Measurements from ENCODE around the gene XG.

The XG gene

DNA sequence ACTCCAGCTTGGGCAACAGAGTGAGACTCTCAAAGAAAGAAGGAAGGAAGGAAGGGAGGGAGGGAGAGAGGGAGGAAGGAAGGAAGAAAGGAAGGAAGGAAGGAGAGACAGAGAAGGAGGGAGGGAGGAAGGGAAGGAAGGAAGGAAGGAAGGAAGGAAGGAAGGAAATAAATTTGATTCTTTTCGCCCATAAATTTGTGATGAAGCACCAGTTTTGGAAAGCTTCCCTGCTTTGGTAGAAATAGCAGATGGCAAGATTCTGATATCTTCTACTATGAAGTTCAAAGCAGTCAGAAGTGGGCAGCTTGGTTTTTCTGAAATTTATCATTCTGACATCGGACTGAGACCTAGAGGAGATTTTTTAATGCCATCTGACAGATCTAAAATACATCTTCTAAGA lies 65.2 kb downstream of the XG start:
- H3K27ac ChIP-seq, result no peak overlapping the region
- H3K4me3 ChIP-seq, result no peak overlapping the region
- no peak for TF ChIP-seq Cebpa-rat (IDR thresholded peaks at IDR 0.05)
- H3K9ac ChIP-seq, result no peak overlapping the region
- no peaks in the 10 kb centered on the region for H3K9me3 ChIP-seq
- no peak overlapping the region for H3K4me2 ChIP-seq
- peaks cover 10% of the 10 kb centered on the region for H3K4me1 ChIP-seq
- no peaks in the 10 kb centered on the region for H4K20me1 ChIP-seq
- no peaks in the 10 kb centered on the region for H3K36me3 ChIP-seq
- no peaks in the 10 kb centered on the region for H3K27me3 ChIP-seq

DNA sequence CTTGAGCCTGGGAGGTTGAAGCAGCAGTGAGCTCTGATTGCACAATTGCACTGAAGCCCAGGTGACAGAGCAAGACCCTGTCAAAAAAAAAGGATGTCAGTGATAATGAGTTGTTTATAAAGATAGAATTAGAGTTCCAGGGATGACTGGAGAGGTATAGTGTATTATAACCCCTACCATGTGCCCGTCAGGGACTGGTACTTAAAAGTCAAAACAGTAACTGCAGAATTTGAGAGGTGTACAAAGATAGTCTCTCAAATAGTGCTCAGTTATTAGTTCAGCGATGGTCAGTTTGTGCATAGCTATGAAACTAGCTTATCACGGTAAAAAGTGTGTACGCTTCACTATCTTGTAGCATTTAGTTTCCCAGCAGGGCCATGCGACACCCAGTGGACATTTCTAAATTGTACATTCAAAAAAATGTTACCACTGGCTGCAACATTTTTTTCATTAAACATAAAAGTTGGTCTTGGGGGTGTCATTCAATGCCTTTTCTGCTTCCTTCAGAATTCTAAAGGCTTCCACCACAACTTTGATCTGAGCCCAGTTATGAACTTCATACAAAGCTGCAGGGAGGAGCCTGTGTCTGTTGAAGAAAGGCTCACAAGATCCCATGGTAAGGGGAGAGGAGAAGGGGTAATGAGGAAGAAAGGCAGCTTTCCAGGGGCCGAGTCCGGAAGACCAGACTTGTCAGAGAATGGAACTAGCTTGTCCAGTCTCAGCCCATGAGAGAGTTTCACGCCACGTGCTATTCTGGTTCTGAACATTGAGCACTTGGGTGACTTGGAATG lies 67.7 kb downstream of the XG start:
- H3K4me1 ChIP-seq, result 0 out of 2 replicates have a peak, but pooled peaks cover 3% of the 10 kb centered on the region
- no peaks in the 10 kb centered on the region for H3K36me3 ChIP-seq
- H3K4me2 ChIP-seq, result no peak overlapping the region
- no peak overlapping the region for H3K9ac ChIP-seq
- H3K9me3 ChIP-seq, result no peaks in the 10 kb centered on the region
- no peaks in the 10 kb centered on the region for H3K27me3 ChIP-seq
- H3K4me3 ChIP-seq, result no peak overlapping the region
- no peak for TF ChIP-seq Cebpa-rat (IDR thresholded peaks at IDR 0.05)
- H3K27ac ChIP-seq, result no peak overlapping the region
- no peaks in the 10 kb centered on the region for H4K20me1 ChIP-seq

- no peak for TF ChIP-seq Cebpa-rat (IDR thresholded peaks at IDR 0.05)
- Histone ChIP-seq H3K36me3 (no peaks in the 10 kb centered on the region), H3K27me3 (no peaks in the 10 kb centered on the region), H3K4me2 (no peak overlapping the region), H3K4me1 (0 out of 2 replicates have a peak, but pooled peaks cover 3% of the 10 kb centered on the region), H3K27ac (no peak overlapping the region), H3K9me3 (no peaks in the 10 kb centered on the region), H4K20me1 (no peaks in the 10 kb centered on the region), H3K9ac (no peak overlapping the region), H3K4me3 (no peak overlapping the region)
Measured at GRCh38 chrX:2820136-2820771, 68.4 kb downstream of the XG start.

DNA sequence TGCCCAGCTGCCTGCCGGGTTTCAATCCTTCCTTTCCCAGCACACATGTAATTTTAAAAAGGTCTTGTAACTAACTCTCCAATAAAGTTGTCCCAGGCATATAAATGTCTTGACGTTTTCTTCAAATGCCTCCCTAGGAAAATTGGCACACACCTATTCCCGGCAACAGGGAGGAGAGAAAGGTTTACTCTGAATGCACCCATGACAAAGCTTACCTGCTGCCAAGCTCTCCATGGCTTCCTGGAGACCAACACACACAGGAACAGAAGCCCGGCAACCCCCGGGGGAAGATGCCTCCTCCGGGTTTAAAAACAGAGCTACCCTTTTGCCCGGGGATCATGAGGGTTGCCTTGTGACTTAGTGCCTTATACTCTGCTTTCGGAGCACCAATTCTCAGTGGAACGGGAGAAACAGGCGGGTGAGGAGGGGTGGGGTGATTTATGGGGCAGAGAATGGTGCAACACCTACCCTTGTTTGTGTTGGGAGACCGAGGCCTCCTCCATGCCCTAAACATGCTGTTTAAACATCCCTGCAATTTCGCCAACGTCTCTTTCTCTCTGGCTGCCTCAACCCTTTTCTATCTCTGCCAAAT lies 72.1 kb downstream of the XG start:
- H3K36me3 ChIP-seq, result no peaks in the 10 kb centered on the region
- H3K4me1 ChIP-seq, result 0 out of 2 replicates have a peak, but pooled peaks cover 6% of the 10 kb centered on the region
- no peak overlapping the region for H3K4me3 ChIP-seq
- H3K27ac ChIP-seq, result no peak overlapping the region
- H3K27me3 ChIP-seq, result 0 out of 2 replicates have a peak, but pooled peaks cover 2% of the 10 kb centered on the region
- no peak for TF ChIP-seq Cebpa-rat (IDR thresholded peaks at IDR 0.05)
- no peak overlapping the region for H3K4me2 ChIP-seq
- H3K9ac ChIP-seq, result no peak overlapping the region
- peaks cover 6% of the 10 kb centered on the region; the same call in 1 of the 2 replicates for H3K9me3 ChIP-seq
- no peaks in the 10 kb centered on the region for H4K20me1 ChIP-seq

GRCh38 chrX:2824886-2825285 lies 73.0 kb downstream of the XG start:
- H3K4me2 ChIP-seq, result no peak overlapping the region
- no peaks in the 10 kb centered on the region for H3K36me3 ChIP-seq
- H3K9ac ChIP-seq, result no peak overlapping the region
- H3K4me1 ChIP-seq, result peaks cover 11% of the 10 kb centered on the region
- peaks cover 6% of the 10 kb centered on the region; the same call in 1 of the 2 replicates for H3K9me3 ChIP-seq
- H3K27ac ChIP-seq, result no peak overlapping the region
- no peak overlapping the region for H3K4me3 ChIP-seq
- H4K20me1 ChIP-seq, result no peaks in the 10 kb centered on the region
- 0 out of 2 replicates have a peak, but pooled peaks cover 2% of the 10 kb centered on the region for H3K27me3 ChIP-seq
- TF ChIP-seq Cebpa-rat (IDR thresholded peaks at IDR 0.05), result no peak

DNA sequence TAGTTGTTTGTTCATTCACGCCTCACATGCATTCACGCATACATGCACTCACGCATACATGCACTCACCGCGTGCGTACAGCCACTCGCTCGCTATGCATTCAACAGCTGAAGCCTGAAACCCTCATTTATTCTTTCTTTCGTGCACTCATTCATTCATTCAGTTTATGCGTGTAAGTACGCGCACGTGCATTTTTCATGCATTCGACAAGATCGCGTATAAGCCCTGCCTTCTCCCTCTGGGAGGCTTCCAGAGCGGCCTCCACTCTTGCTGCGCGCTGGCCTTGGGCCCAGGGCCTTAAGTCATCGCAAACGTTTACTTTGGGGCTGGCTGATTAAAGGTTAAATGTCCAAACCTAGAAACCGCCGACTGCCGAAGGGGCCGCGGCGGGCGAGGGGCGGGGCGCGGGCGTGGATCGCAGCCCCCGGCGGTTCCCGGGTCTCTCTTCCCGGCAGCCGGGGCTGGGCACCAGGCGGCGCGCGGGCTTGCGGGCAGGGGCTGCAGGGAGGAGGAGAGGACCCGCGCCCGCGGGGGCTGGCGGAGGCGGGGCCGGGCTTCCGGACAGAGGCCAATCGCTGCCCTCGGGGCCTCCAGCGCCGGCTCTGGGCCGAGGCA lies 76.6 kb downstream of the XG start, which contains the start of gene GYG2:
TSS of gene GYG2 (plus strand) at position 587 of the 615 bp plus-strand sequence. CDS start 1,259 bp downstream, outside the sequence.
- Histone ChIP-seq H3K4me2 (peak within 1 kb of the TSS; percentile 55), H3K27me3 (0 out of 2 replicates have a peak, but pooled peaks cover 2% of the 10 kb centered on the region), H4K20me1 (no peaks in the 10 kb centered on the region), H3K9me3 (peaks cover 6% of the 10 kb centered on the region; the same call in 1 of the 2 replicates), H3K4me3 (peak within 1 kb of the TSS; percentile 62), H3K9ac (peak within 1 kb of the TSS; percentile 29; the same call in 1 of the 2 replicates), H3K36me3 (no peaks in the 10 kb centered on the region), H3K4me1 (peaks cover 19% of the 10 kb centered on the region), H3K27ac (no peak within 1 kb of the TSS)
- no peak for TF ChIP-seq Cebpa-rat (IDR thresholded peaks at IDR 0.05)

- peak overlapping the region; percentile 62 for H3K4me3 ChIP-seq
- H4K20me1 ChIP-seq, result no peaks in the 10 kb centered on the region
- no peaks in the 10 kb centered on the region for H3K36me3 ChIP-seq
- H3K9ac ChIP-seq, result peak overlapping the region; percentile 29; the same call in 1 of the 2 replicates
- no peak for TF ChIP-seq Cebpa-rat (IDR thresholded peaks at IDR 0.05)
- H3K4me1 ChIP-seq, result peaks cover 19% of the 10 kb centered on the region
- H3K9me3 ChIP-seq, result peaks cover 9% of the 10 kb centered on the region; the same call in 1 of the 2 replicates
- H3K27ac ChIP-seq, result no peak overlapping the region
- 0 out of 2 replicates have a peak, but pooled peaks cover 2% of the 10 kb centered on the region for H3K27me3 ChIP-seq
- peak overlapping the region; percentile 55 for H3K4me2 ChIP-seq
Measured at GRCh38 chrX:2828959-2829411, 77.1 kb downstream of the XG start.

- TF ChIP-seq Cebpa-rat (IDR thresholded peaks at IDR 0.05), result no peak
- Histone ChIP-seq H3K4me1 (peaks cover 19% of the 10 kb centered on the region), H3K27me3 (0 out of 2 replicates have a peak, but pooled peaks cover 2% of the 10 kb centered on the region), H3K4me3 (peak overlapping the region; percentile 62), H3K9ac (peak overlapping the region; percentile 29; the same call in 1 of the 2 replicates), H4K20me1 (no peaks in the 10 kb centered on the region), H3K27ac (no peak overlapping the region), H3K9me3 (peaks cover 15% of the 10 kb centered on the region), H3K36me3 (no peaks in the 10 kb centered on the region), H3K4me2 (peak overlapping the region; percentile 55)
Measured at GRCh38 chrX:2829469-2830246, 77.8 kb downstream of the XG start.

All from BLaER1 (cell line).